HG02943 (cell line): Measurements from ENCODE around the gene SPDYE16.
"Not testable (repeated sequence)": the region's sequence is repeated elsewhere in the genome, so short reads cannot be mapped to it uniquely, and the experiment has no call there.

Source experiments
- ATAC-seq: cut with Tn5 transposase; IDR thresholded peaks from one replicate; pipeline ENCODE4 v1.9.1; 2021; ENCODE audit warnings: mild to moderate bottlenecking, low read depth, moderate library complexity; ENCODE audit not compliant: unreplicated experiment

The SPDYE16 gene

GRCh38 chr7:76551992-76552391 lies 8.9 kb upstream of the SPDYE16 start:
- ATAC-seq, result not testable (repeated sequence)

DNA sequence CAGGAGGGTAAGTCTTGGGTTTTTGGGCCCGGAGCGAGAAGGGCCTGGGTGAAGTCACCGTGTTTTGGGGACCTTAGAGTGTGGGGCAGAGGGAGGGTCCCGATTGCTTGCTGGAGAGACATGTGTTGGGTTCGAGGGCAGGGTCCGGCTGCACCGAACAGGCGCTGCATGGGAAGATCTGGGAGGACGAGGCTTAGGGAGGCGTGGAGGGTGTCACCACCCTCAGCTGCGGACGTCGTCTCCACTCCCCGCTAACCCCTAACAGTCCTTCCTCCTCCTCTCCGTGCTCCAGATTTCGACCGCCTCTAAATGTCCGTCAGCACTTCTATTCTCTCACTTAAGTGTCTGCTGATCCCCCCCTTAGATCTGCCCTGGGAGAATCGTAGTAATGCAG lies 6.8 kb upstream of the SPDYE16 start:
- not testable (repeated sequence) for ATAC-seq

DNA sequence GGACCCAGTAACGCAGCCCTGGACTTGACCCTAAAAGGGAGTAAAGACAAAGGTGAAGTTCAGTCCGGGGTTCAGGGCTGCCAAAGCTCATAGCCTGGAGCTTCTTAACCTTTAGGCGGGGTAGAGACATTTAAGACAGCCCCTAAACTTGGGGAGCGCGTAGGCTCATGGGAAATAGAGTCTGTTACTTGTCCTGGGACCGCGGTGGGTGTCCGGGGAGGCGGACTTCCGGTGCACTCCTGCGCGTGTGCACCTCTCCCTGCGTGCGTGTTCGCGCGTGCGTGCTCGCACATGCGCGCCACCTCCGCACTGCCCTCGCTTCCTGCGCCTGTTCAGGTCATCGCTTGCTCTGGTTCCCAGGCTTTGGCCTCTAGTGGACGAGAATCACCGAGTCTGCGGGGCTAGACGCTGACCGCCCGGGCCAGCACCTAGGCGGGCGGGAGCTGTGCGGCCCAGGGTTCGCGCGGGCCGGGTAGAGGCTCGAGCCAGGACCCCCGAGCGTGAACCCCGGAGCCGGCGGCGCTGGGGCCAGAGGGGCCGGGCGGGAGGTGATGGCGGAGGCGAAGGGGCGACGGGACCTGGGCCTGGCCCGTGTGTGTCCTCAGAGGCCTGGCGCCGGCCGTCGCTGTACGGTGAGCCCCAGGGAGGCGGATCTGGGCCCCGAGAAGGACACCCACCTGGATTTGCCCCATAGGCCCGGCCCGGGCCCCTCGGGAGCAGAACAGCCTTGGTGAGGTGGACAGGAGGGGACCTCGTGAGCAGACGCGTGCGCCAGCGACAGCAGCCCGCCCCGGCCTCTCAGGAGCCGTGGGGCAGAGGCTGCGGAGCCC lies 6.1 kb upstream of the SPDYE16 start:
- ATAC-seq, result peak; percentile 99

GRCh38 chr7:76531643-76532042 lies 11.5 kb downstream of the SPDYE16 start:
- not testable (repeated sequence) for ATAC-seq

- ATAC-seq, result not testable (repeated sequence)
These were observed 16.9 kb downstream of the SPDYE16 start for GRCh38 chr7:76526183-76526582.

- ATAC-seq, result not testable (repeated sequence)
These were observed 26.2 kb downstream of the SPDYE16 start for GRCh38 chr7:76516932-76517331.

GRCh38 chr7:76515999-76516443 lies 27.1 kb downstream of the SPDYE16 start:
- no peak for ATAC-seq

- no peak for ATAC-seq
These were observed 27.9 kb downstream of the SPDYE16 start for GRCh38 chr7:76514926-76515771.

GRCh38 chr7:76513817-76514799 lies 29.0 kb downstream of the SPDYE16 start:
- ATAC-seq, result no peak

DNA sequence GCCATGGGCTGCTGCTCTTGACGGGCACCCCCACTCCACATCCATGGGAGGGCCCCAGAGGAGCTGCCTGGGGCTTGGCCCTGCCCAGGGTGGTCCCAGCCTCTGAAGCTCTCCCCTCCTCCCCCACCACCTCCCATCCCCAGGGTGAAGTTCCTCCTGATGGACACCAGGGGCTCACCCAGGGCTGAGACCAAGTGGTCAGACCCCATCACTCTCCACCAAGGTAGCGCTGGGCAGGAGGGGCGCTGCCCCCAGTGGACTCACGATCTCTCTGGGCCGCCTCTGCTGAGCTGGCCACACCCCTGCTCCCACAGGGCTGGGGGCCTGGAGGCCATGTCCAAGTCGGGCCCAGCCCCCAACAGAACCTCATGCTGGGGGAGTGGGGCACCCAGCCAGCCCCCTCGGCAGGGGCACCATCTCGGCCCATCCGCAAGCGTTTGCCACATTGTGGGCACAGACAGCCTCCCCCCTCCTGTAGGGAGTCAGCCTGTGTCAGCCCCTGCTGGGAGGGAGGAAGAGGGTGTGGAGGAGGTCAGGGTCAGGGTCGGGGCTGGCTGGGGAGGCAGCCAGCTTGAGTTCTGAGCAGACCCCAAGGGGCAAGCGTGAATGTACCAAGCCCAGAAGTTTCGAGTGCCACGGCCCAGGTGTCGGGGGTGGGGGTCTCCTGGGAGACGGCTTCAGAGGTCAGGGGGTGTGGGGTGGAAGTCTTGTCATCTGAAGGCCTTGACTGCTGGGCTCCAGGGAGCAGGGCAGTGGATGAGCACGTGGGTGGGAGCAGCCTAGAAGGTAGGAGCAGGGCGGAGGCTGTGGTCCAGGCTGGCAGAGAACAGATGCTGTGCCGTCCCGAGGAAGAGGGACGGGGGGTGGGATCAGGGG lies 29.9 kb downstream of the SPDYE16 start:
- ATAC-seq, result no peak

- not testable (repeated sequence) for ATAC-seq
These were observed 30.9 kb downstream of the SPDYE16 start for GRCh38 chr7:76511911-76512885.

- ATAC-seq, result not testable (repeated sequence)
These were observed 31.7 kb downstream of the SPDYE16 start for GRCh38 chr7:76511200-76511910.

DNA sequence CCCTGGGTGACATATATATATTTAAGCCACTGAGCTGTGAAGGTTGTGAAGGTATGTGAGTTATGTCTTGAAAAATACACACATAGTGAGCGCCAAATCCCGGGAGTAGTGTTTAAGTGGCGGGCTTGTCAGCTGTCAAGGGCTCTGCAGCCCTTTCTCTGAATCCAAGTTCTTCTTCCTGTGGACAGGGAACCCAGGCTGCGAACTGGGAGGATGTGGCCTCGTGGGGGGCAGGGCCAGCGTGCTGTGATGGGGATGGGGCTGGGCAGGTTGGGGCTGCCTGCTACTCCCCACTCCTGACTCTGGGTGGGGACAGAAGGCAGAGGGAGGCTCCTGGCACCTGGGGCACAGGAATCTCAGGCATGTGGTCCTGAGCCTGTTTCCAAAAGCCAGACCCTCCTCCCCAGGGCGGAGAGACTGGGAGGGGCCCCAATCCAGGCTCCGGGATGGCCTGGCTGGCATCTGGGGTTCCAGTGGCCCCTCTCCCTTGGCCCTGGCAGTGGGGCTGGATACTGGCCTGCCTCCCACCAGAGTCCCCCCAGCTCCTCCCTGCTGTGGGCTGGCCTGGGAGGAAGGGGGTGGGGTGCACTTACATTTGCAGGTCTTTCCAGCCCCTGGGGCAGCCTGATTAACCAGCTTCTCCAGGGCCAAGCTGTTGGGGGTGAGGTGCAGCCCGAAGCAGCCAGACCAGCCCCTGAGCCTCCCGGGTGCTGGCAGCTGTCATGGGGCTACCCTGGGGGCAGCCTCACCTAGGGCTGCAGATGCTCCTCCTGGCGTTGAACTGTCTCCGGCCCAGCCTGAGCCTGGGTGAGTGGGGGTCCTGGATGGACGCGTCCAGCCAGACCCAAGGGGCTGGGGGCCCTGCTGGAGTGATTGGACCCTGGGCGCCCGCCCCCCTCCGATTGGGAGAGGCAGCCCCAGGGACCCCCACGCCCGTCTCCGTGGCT lies 32.9 kb downstream of the SPDYE16 start, which contains the start of gene UPK3B:
TSS of gene UPK3B (plus strand) at position 622 of the 947 bp plus-strand sequence. CDS start at position 723, 101 bp downstream.
- no peak for ATAC-seq

DNA sequence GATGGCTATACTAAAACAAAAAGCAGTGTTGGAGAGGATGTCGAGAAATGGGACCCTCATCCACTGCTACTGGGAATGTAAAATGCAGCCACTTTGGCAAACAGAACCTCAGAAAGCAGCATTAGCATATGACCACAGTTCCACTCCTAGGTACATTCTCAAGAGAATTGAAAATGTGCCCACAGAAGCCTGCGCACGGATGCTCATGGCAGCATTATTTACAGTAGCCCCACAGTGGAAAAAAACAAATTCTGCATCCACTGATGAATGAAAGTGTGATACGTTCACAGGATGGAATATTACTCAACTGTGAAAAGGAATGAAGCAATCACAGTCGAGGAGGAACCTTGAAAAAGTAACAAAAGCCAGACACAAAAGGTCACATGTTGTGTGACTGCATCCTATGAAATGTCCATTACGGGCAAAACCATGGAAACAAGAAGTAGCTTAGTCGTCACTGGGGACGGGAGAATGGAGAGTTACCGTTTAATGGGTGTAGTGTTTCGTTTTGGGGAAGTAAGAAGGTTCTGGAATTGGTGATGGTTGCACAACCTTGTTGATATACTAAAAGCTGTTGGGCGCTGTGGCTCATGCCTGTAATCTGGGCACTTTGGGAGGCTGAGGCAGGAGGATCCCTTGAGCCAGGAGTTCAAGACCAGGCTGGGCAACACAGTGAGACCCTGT lies 35.2 kb downstream of the SPDYE16 start:
- ATAC-seq, result no peak

GRCh38 chr7:76506643-76507042 lies 36.5 kb downstream of the SPDYE16 start:
- not testable (repeated sequence) for ATAC-seq

GRCh38 chr7:76506081-76506440 lies 37.0 kb downstream of the SPDYE16 start:
- ATAC-seq, result no peak
